ENCODE measurements around the gene CNTN5. TPM values are rescaled to one million over a fixed set of nuclear protein-coding genes. Genes with fewer than 3 reads are reported as not detected.

CNTN5 gene
- total RNA-seq, 1 experiment from 2014 or later: not detected

- Histone ChIP-seq H2AFZ (ENCODE audit: low read length) (no peak overlapping the region), H3K79me2 (ENCODE audit: insufficient read depth, low read length) (no peaks in the 10 kb centered on the region), H4K20me1 (ENCODE audit: control insufficient read depth, insufficient read depth, insufficient read length) (no peaks in the 10 kb centered on the region), H3K4ac (ENCODE audit: low read depth, low read length) (no peak overlapping the region), H2BK5ac (ENCODE audit: insufficient read length, low read length) (no peak overlapping the region), H4K8ac (replicated peaks; ENCODE audit: insufficient read length, low read depth, low read length) (no peak overlapping the region), H3K23me2 (ENCODE audit: insufficient read length, low read depth, low read length, poor library complexity, severe bottlenecking) (no peaks in the 10 kb centered on the region), H3K9ac (ENCODE audit: extremely low read depth, insufficient read length, low read length) (no peak overlapping the region), H3K14ac (ENCODE audit: insufficient read depth, low read length) (no peak overlapping the region), H3K23ac (ENCODE audit: insufficient read length, low read depth, low read length) (no peak overlapping the region), H3K56ac (ENCODE audit: insufficient read length, low read depth, low read length) (no peak overlapping the region), H3K27ac (ENCODE audit: insufficient read length, low read depth, low read length) (no peak overlapping the region), H3K4me2 (ENCODE audit: insufficient read depth, insufficient read length, low read length) (no peak overlapping the region), H3K18ac (ENCODE audit: insufficient read length, low read depth, low read length) (no peak overlapping the region), H2AK5ac (ENCODE audit: insufficient read length, low read length) (no peak overlapping the region), H2BK120ac (ENCODE audit: low read depth, low read length, poor library complexity, severe bottlenecking) (no peak overlapping the region), H2BK20ac (ENCODE audit: low read depth, low read length, poor library complexity, severe bottlenecking) (no peak overlapping the region), H4K5ac (ENCODE audit: insufficient read length, low read depth, low read length) (no peak overlapping the region), H3K4me1 (ENCODE audit: insufficient read depth, low read length) (no peaks in the 10 kb centered on the region), H3K9me3 (ENCODE audit: control insufficient read depth, low read depth, low read length) (no peaks in the 10 kb centered on the region), H3K79me1 (ENCODE audit: insufficient read depth, low read depth, low read length, poor library complexity, severe bottlenecking) (no peaks in the 10 kb centered on the region), H2BK15ac (ENCODE audit: low read depth, low read length) (no peak overlapping the region), H2BK12ac (ENCODE audit: insufficient read length, low read depth, low read length) (no peak overlapping the region), H3K27me3 (ENCODE audit: insufficient read depth, low read length) (no peaks in the 10 kb centered on the region), H3T11ph (ENCODE audit: low read length) (no peak overlapping the region), H4K91ac (ENCODE audit: insufficient read length, low read depth, low read length) (no peak overlapping the region)
- WGBS (ENCODE audit: extremely low coverage, insufficient read length, low lambda C conversion rate): no CpG with 5 or more reads among the region's 4 CpGs
- H3K27ac Mint-ChIP-seq: no peak overlapping the region
- H3K27me3 Mint-ChIP-seq (ENCODE audit: low read depth): no peaks in the 10 kb centered on the region
- no peaks in the 10 kb centered on the region for H3K4me1 Mint-ChIP-seq
- no peak for DNase-seq
- H3K36me3 Mint-ChIP-seq (ENCODE audit: insufficient read depth in 1 of 3, low read depth in 3 of 3): peaks cover 0 to 2% (median 0%) of the 10 kb centered on the region in 3 experiments; a peak in 1 of 7 replicates
- peaks cover 2 to 10% of the 10 kb centered on the region in 2 experiments; a peak in 4 of 5 replicates for H3K9me3 Mint-ChIP-seq
- H3K4me3 Mint-ChIP-seq: no peak overlapping the region
- TF ChIP-seq CTCF (conservative IDR thresholded peaks at IDR 0.05): no peak
These were observed 1214.3 kb downstream of the CNTN5 start for GRCh38 chr11:100235085-100235484.
